ENCODE measurements around the gene DLG2. TPM values are rescaled to one million over a fixed set of nuclear protein-coding genes. Genes with fewer than 3 reads are reported as not detected.

DLG2 gene
- total and polyA plus RNA-seq, 2 of the 4 experiments (the other 2 are of a cell fraction) = 0.31 to 0.36 TPM

DNA sequence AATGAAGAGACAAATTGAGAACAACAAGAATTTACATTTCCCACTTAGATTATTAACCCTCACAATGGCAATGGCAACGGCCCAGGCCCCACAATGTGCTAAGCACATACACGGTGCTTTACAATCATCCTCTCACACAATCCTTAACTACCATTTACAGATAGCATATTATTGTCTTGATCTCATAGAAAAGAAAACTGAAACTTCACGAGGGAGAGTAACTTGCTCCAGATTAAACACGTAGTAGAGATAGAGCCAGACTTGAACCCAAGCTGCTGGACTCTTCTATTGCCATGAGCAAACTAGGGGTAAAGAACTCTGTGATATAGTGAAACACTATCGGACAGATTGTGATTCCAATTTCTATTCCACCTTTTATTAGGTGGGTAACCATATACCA is 665.1 kb downstream of the DLG2 start:
- H4K91ac ChIP-seq (ENCODE audit: insufficient read depth, low read depth, low read length) = no peak overlapping the region
- H2BK5ac ChIP-seq (ENCODE audit: low read depth, low read length, poor library complexity, severe bottlenecking) = no peak overlapping the region
- no peaks in the 10 kb centered on the region for H3K9me3 ChIP-seq (ENCODE audit: control insufficient read depth, insufficient read depth, low read length)
- no peak overlapping the region for H2BK20ac ChIP-seq (ENCODE audit: low read depth, low read length)
- no peak overlapping the region for H2AK9ac ChIP-seq (replicated peaks; ENCODE audit: low read depth, low read length, poor library complexity)
- in situ Hi-C loops (cut with MboI; ENCODE audit: low sequenced_read_pairs) = no loop called here
- no peak overlapping the region for H3K27ac ChIP-seq (ENCODE audit: insufficient read depth, low read length)
- no peaks in the 10 kb centered on the region for H3K9me1 ChIP-seq (ENCODE audit: insufficient read depth, low read length)
- ATAC-seq (ENCODE audit: low read depth) (no peak), DNase-seq (no peak)
- no peaks in the 10 kb centered on the region; the same call in 1 of the 2 replicates for H3K27me3 ChIP-seq (ENCODE audit: control insufficient read depth, insufficient read depth, low read length)
- intact Hi-C loops (cut with micrococcal nuclease) = no loop called here
- no CpG with 5 or more reads among the region's 5 CpGs for WGBS, 2 experiments (ENCODE audit: extremely low coverage in 2 of 2, insufficient read length in 1 of 2)
- H3K18ac ChIP-seq (ENCODE audit: low read depth, low read length) = no peak overlapping the region
- H4K20me1 ChIP-seq (ENCODE audit: insufficient read depth, low read length) = no peaks in the 10 kb centered on the region
- no peak overlapping the region for H2BK120ac ChIP-seq (ENCODE audit: low read depth, low read length)
- no peak overlapping the region for H2BK15ac ChIP-seq (ENCODE audit: low read depth, low read length)
- BruUV-seq (replicated peaks) = no TSS peak
- ChIA-PET CTCF (no interaction called here), POLR2A (ENCODE audit: unreplicated experiment) (no interaction called here)
- no peak overlapping the region for H3K4ac ChIP-seq (ENCODE audit: low read depth, low read length)
- no peak overlapping the region for H3K56ac ChIP-seq (ENCODE audit: extremely low read depth, insufficient read depth, low read length)
- dilution Hi-C loops (cut with HindIII; ENCODE audit: low sequenced_read_pairs, unreplicated experiment) = no loop called here
- H3K4me2 ChIP-seq (ENCODE audit: low read depth, low read length) = no peak overlapping the region
- no peak overlapping the region for H3K14ac ChIP-seq (replicated peaks; ENCODE audit: low read depth, low read length)
- H4K5ac ChIP-seq (ENCODE audit: low read depth, low read length) = no peak overlapping the region
- H3K23ac ChIP-seq (ENCODE audit: low read depth, low read length) = no peak overlapping the region
- no peaks in the 10 kb centered on the region for H3K36me3 ChIP-seq (ENCODE audit: control insufficient read depth, insufficient read depth, low read length)
- no peaks in the 10 kb centered on the region for H3K79me1 ChIP-seq (ENCODE audit: low read depth in 1 of 2, low read length in 2 of 2)
- no peak overlapping the region for H3K4me3 ChIP-seq (ENCODE audit: insufficient read depth, low read depth, low read length)
- TF ChIP-seq NFE2L2 (IDR thresholded peaks at IDR 0.05; ENCODE audit: low read depth, low read length) (no peak), MXI1 (IDR thresholded peaks at IDR 0.05; ENCODE audit: borderline replicate concordance, low read depth, low read length) (no peak), RCOR1 (IDR thresholded peaks at IDR 0.05; ENCODE audit: insufficient replicate concordance, low read length) (no peak), POLR2A (IDR thresholded peaks at IDR 0.05; ENCODE audit: low read depth, low read length) (no peak), MAZ (IDR thresholded peaks at IDR 0.05; ENCODE audit: borderline replicate concordance, low read depth, low read length) (no peak), BHLHE40 (IDR thresholded peaks at IDR 0.05; ENCODE audit: low read depth, low read length) (no peak), RFX5 (IDR thresholded peaks at IDR 0.05; ENCODE audit: low read depth, low read length) (no peak), RAD21 (IDR thresholded peaks at IDR 0.05; ENCODE audit: low read length) (no peak), CEBPB (IDR thresholded peaks at IDR 0.05; ENCODE audit: low read depth, low read length) (no peak), MAFK (IDR thresholded peaks at IDR 0.05; ENCODE audit: low read depth, low read length) (no peak), SMC3 (IDR thresholded peaks at IDR 0.05; ENCODE audit: low read depth, low read length) (no peak), FOS (IDR thresholded peaks at IDR 0.05; ENCODE audit: low read depth, low read length) (no peak), CHD1 (IDR thresholded peaks at IDR 0.05; ENCODE audit: low read depth, low read length) (no peak)
- TF ChIP-seq, protein P1, sequence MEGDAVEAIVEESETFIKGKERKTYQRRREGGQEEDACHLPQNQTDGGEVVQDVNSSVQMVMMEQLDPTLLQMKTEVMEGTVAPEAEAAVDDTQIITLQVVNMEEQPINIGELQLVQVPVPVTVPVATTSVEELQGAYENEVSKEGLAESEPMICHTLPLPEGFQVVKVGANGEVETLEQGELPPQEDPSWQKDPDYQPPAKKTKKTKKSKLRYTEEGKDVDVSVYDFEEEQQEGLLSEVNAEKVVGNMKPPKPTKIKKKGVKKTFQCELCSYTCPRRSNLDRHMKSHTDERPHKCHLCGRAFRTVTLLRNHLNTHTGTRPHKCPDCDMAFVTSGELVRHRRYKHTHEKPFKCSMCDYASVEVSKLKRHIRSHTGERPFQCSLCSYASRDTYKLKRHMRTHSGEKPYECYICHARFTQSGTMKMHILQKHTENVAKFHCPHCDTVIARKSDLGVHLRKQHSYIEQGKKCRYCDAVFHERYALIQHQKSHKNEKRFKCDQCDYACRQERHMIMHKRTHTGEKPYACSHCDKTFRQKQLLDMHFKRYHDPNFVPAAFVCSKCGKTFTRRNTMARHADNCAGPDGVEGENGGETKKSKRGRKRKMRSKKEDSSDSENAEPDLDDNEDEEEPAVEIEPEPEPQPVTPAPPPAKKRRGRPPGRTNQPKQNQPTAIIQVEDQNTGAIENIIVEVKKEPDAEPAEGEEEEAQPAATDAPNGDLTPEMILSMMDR (conservative IDR thresholded peaks at IDR 0.05; ENCODE audit: low read depth, low read length) = no peak
- TF ChIP-seq, protein P2, sequence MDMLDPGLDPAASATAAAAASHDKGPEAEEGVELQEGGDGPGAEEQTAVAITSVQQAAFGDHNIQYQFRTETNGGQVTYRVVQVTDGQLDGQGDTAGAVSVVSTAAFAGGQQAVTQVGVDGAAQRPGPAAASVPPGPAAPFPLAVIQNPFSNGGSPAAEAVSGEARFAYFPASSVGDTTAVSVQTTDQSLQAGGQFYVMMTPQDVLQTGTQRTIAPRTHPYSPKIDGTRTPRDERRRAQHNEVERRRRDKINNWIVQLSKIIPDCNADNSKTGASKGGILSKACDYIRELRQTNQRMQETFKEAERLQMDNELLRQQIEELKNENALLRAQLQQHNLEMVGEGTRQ (IDR thresholded peaks at IDR 0.05; ENCODE audit: low read depth, low read length) = no peak
- TF ChIP-seq, protein P3, sequence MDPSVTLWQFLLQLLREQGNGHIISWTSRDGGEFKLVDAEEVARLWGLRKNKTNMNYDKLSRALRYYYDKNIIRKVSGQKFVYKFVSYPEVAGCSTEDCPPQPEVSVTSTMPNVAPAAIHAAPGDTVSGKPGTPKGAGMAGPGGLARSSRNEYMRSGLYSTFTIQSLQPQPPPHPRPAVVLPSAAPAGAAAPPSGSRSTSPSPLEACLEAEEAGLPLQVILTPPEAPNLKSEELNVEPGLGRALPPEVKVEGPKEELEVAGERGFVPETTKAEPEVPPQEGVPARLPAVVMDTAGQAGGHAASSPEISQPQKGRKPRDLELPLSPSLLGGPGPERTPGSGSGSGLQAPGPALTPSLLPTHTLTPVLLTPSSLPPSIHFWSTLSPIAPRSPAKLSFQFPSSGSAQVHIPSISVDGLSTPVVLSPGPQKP (IDR thresholded peaks at IDR 0.05; ENCODE audit: borderline replicate concordance, low read depth, low read length) = no peak
- H3K4me1 ChIP-seq (ENCODE audit: control insufficient read depth, insufficient read depth, low read length) = no peaks in the 10 kb centered on the region
- no peak overlapping the region for H4K8ac ChIP-seq (ENCODE audit: low read depth in 2 of 2, low read length in 2 of 2)
- no peak overlapping the region for H2AFZ ChIP-seq (replicated peaks; ENCODE audit: low read length, poor library complexity)
- no peak overlapping the region for H3K9ac ChIP-seq (ENCODE audit: low read depth, low read length)
- H2AK5ac ChIP-seq (ENCODE audit: low read depth, low read length) = no peak overlapping the region

Measured in IMR-90 (cell line).